ENCODE data around the gene FTCD. TPM values are rescaled to one million over a fixed set of nuclear protein-coding genes. Genes with fewer than 3 reads are reported as not detected.
"Not testable (repeated sequence)": the region's sequence is repeated elsewhere in the genome, so short reads cannot be mapped to it uniquely, and the experiment has no call there.

Gene FTCD
- polyA plus RNA-seq, 1 experiment = not detected

DNA sequence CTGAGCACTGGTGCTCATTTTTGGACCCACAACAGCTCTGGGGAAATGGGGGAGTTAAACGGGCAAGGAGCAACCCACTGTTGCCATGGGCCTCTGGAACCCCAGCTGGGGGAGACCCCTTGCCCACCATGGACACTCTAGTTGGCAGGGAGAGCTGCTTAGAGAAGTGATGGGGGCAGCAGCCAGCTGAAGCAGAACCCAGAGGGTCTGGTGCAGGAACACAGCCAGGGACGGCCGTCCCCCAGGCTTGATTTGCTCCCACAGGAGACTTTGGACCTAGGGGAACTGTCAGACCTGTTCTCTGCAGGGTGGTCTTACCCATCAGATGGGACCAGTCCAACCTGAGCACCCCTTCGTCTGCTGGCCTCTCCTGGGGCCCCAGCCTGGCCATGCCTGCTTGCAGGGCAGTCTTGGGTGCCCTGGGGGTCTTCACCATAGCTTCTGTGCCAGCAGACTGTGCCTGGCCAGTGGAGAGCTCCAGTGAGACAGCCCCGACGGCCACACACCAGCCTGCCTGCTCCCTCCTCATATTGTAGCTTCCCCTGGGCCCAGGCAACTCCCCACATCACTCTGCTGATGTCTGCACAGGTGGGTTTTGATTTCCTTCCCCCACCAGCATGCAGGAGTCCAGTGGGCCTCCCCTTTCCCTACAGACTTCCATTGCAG is 17.6 kb upstream of the FTCD start:
- Histone ChIP-seq H3K27me3 (ENCODE audit: control insufficient read depth, insufficient read depth, low read length) (peaks cover 19% of the 10 kb centered on the region), H3K4me3 (ENCODE audit: low read depth, low read length) (no peak overlapping the region), H3K9me3 (ENCODE audit: control insufficient read depth, insufficient read depth, low read length) (peaks cover 14% of the 10 kb centered on the region), H3K27ac (ENCODE audit: low read depth, low read length) (no peak overlapping the region)
- TF ChIP-seq, protein P1, sequence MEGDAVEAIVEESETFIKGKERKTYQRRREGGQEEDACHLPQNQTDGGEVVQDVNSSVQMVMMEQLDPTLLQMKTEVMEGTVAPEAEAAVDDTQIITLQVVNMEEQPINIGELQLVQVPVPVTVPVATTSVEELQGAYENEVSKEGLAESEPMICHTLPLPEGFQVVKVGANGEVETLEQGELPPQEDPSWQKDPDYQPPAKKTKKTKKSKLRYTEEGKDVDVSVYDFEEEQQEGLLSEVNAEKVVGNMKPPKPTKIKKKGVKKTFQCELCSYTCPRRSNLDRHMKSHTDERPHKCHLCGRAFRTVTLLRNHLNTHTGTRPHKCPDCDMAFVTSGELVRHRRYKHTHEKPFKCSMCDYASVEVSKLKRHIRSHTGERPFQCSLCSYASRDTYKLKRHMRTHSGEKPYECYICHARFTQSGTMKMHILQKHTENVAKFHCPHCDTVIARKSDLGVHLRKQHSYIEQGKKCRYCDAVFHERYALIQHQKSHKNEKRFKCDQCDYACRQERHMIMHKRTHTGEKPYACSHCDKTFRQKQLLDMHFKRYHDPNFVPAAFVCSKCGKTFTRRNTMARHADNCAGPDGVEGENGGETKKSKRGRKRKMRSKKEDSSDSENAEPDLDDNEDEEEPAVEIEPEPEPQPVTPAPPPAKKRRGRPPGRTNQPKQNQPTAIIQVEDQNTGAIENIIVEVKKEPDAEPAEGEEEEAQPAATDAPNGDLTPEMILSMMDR (IDR thresholded peaks at IDR 0.05; ENCODE audit: low read depth, low read length) = no peak
- no peak for DNase-seq (ENCODE audit: low read depth, low spot score)
- CTCF ChIA-PET = no interaction called here
- POLR2A ChIA-PET = no interaction called here

DNA sequence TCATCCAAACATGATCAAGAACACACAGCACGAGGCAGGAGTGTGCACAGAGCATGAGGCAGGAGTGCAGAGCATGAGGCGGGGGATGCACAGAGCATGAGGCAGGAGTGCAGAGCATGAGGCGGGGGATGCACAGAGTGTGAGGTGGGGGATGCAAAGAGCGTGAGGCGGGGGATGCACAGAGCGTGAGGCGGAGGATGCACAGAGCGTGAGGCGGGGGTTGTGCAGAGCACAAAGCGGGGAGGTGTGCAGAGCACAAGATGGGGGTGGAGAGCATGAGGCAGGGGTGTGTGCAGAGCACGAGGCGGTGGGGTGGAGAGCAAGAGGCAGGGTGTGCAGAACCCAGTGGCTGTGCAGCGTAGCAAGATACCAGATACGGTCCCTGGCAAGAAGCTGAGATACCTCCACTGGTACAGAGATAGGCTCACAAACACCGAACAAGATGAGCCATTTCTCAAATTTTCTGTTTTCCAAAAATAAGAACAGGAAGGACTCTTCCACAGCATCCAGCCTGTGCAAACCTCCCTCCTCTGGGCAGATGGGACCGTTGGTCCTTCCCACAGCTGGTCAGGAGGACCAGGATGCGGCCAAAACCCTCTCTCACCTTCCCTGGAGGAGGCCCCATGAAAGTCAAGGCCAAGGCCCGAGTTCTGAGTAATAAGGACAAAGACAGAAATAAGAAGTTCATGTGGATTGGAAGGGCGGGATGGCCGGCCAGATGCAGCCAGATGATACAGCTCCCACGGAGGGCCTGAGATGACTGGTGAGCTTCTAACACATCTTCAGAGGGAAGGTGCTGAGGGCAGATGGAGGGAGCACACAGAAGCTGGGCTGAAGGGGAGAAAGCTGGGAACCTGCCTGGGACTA is 16.9 kb upstream of the FTCD start:
- peaks cover 14% of the 10 kb centered on the region for H3K9me3 ChIP-seq (ENCODE audit: control insufficient read depth, insufficient read depth, low read length)
- H3K4me3 ChIP-seq (ENCODE audit: low read depth, low read length) = no peak overlapping the region
- H3K27me3 ChIP-seq (ENCODE audit: control insufficient read depth, insufficient read depth, low read length) = peaks cover 21% of the 10 kb centered on the region
- CTCF ChIA-PET = no interaction called here
- TF ChIP-seq, protein P1 (IDR thresholded peaks at IDR 0.05; ENCODE audit: low read depth, low read length) = no peak
- POLR2A ChIA-PET = no interaction called here
- no peak for DNase-seq (ENCODE audit: low read depth, low spot score)
- no peak overlapping the region for H3K27ac ChIP-seq (ENCODE audit: low read depth, low read length)

DNA sequence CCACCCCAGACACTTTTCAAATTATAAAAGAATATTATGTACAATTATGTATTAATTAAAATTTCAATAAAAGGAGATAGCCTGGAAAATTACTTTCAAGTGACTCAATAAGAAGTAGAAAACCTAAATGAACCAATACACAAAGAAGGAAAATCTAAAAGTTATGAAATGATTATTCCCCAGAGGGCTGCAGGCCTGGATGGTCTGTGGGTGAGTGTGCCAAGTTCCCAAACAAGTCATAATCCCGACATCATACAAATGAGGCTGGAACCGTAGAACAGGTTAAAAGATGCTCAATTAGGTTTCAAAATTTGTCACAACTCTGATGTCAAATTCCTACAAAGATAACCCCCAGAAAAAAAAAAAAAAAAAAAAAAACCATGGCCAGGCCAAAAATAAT is 16.2 kb upstream of the FTCD start:
- CTCF ChIA-PET = no interaction called here
- Histone ChIP-seq H3K4me3 (ENCODE audit: low read depth, low read length) (no peak overlapping the region), H3K27me3 (ENCODE audit: control insufficient read depth, insufficient read depth, low read length) (peaks cover 21% of the 10 kb centered on the region), H3K27ac (ENCODE audit: low read depth, low read length) (no peak overlapping the region), H3K9me3 (ENCODE audit: control insufficient read depth, insufficient read depth, low read length) (peaks cover 14% of the 10 kb centered on the region)
- POLR2A ChIA-PET = no interaction called here
- TF ChIP-seq, protein P1 (IDR thresholded peaks at IDR 0.05; ENCODE audit: low read depth, low read length) = no peak
- DNase-seq (ENCODE audit: low read depth, low spot score) = no peak

DNA sequence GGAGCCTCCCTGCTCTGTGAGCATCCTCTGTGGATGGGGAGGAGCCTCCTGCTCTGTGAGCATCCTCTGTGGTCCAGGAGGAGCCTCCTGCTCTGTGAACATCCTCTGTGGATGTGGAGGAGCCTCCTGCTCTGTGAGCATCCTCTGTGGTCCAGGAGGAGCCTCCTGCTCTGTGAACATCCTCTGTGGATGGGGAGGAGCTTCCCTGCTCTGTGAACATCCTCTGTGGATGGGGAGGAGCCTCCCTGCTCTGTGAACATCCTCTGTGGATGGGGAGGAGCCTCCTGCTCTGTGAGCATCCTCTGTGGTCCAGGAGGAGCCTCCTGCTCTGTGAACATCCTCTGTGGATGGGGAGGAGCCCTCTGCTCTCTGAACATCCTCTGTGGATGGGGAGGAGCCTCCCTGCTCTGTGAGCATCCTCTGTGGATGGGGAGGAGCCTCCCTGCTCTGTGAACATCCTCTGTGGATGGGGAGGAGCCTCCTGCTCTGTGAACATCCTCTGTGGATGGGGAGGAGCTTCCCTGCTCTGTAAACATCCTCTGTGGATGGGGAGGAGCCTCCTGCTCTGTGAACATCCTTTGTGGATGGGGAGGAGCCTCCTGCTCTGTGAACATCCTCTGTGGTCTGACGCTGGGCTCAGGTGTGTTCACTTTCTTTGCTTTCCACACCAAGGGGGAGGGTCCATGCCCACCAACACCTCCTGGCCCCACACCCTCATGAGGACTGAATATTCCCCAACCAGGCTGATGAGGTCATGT is 15.2 kb upstream of the FTCD start:
- H3K4me3 ChIP-seq (ENCODE audit: low read depth, low read length); POLR2A ChIA-PET; H3K27ac ChIP-seq (ENCODE audit: low read depth, low read length); CTCF ChIA-PET; DNase-seq (ENCODE audit: low read depth, low spot score): not testable (repeated sequence)
- H3K27me3 ChIP-seq (ENCODE audit: control insufficient read depth, insufficient read depth, low read length) = peaks cover 21% of the 10 kb centered on the region
- peaks cover 14% of the 10 kb centered on the region for H3K9me3 ChIP-seq (ENCODE audit: control insufficient read depth, insufficient read depth, low read length)

DNA sequence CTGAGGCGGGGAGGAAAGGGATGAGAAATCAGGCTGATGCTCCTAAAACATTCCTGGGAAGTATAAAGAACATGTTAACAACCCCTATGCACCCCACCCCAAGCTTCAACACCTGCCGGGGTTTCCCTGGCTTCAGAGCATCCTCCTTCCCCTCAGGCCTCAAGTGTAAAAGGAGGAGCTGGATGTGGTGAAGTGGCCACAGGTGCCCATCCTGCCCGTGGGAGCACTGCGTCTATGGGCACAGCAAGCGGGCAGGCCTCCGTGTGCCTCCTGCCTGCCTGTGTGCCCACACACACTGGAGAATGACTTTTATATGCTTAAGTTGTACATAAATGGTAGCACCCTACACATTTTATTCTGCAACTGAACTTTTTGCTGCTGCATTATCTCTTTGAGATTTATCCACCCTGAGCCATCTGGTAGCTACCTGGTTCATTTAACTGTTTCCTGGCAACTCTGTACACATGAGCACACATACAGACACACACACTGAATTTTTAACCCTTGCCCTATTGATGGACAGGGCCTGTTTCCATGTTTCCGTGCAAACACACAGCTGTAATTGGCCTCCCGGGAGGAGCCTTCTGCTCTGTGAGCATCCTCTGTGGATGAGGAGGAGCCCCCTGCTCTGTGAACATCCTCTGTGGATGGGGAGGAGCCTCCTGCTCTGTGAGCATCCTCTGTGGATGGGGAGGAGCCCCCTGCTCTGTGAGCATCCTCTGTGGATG is 13.4 kb upstream of the FTCD start:
- POLR2A ChIA-PET = no interaction called here
- CTCF ChIA-PET = interaction anchor here (1.0 kb wide), 1 partner anchor 25 kb away, joined by 4 read pairs; no protein-coding TSS in a partner anchor
- H3K27me3 ChIP-seq (ENCODE audit: control insufficient read depth, insufficient read depth, low read length) = peaks cover 20% of the 10 kb centered on the region
- TF ChIP-seq, protein P1 (IDR thresholded peaks at IDR 0.05; ENCODE audit: low read depth, low read length) = no peak
- no peak overlapping the region for H3K27ac ChIP-seq (ENCODE audit: low read depth, low read length)
- H3K4me3 ChIP-seq (ENCODE audit: low read depth, low read length) = no peak overlapping the region
- no peak for DNase-seq (ENCODE audit: low read depth, low spot score)
- peaks cover 11% of the 10 kb centered on the region for H3K9me3 ChIP-seq (ENCODE audit: control insufficient read depth, insufficient read depth, low read length)

All from AG04450 (cell line).